Activated naive CD8-positive, alpha-beta T cell treated with anti-CD3 and anti-CD28 coated beads, Interleukin-2, amount 50 U/mL, for 24 hours (primary cell): ENCODE results near the gene TIGIT.
A peak's percentile ranks its signal among the peaks of the same experiment; 100 is the strongest.

ENCODE experiments used
- ATAC-seq: fragments of 150-1000 bp; cut with Tn5 transposase; one replicate; pipeline ENCODE4 v1.10.0; 2021
- DNase-seq: peaks from one replicate; pipeline ENCODE4 v3.0.0; 2021
- H3K27ac Mint-ChIP-seq: one replicate; pipeline ENCODE4 v1.8.0; 2021; ENCODE audit warnings: mild to moderate bottlenecking, mixed read lengths
- H3K27me3 Mint-ChIP-seq: one replicate; pipeline ENCODE4 v1.8.0; 2021; ENCODE audit warnings: mixed read lengths
- H3K36me3 Mint-ChIP-seq: one replicate; pipeline ENCODE4 v1.8.0; 2021; ENCODE audit warnings: low read depth, mixed read lengths
- H3K4me1 Mint-ChIP-seq: one replicate; pipeline ENCODE4 v1.8.0; 2021; ENCODE audit warnings: mixed read lengths
- H3K4me3 Mint-ChIP-seq: one replicate; pipeline ENCODE4 v1.8.0; 2021; ENCODE audit warnings: mild to moderate bottlenecking, moderate library complexity, mixed read lengths
- H3K9me3 Mint-ChIP-seq: one replicate; pipeline ENCODE4 v1.8.0; 2021; ENCODE audit warnings: mixed read lengths

TIGIT gene

DNA sequence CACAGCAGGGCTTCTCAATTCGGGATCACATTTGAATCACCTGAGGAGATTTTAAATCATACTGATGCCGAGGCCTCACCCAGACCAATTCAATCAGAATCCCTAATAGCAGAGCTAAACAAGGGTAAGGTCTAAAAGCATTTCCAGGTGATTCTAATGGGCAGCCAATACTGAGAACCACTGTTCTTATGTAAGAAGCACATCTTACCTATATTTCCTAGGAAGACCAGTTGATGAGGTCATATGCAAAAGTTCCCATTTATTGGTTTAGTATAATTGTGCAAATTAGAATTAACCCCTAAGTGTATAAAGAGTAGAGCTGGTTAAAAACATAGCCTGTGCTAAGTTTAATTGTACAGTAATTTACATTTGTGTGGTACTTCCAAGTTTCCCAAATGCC, 2.1 kb downstream of the TIGIT start:
- DNase-seq, result no peak

DNA sequence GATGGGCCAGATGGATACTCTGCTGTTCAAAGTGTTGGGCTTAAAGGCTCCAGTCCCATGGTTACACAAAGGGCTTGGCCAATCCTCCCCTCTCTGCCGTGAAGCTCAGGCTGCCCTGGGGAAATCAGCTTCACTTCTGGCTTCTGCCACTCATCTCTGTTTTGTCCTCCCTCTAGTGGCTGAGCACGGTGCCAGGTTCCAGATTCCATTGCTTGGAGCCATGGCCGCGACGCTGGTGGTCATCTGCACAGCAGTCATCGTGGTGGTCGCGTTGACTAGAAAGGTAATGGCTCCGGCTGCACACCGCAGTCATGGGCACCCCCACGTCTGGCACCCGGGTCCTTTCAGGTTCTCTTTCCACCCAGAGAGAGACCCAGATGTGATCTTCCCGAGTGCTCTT, 5.6 kb downstream of the TIGIT start:
- DNase-seq (peak; percentile 44), ATAC-seq (peak; percentile 45)
- H3K27me3 Mint-ChIP-seq, result no peaks in the 10 kb centered on the region
- H3K9me3 Mint-ChIP-seq, result no peaks in the 10 kb centered on the region
- peak overlapping the region; percentile 56 for H3K27ac Mint-ChIP-seq
- peak overlapping the region; percentile 61 for H3K4me3 Mint-ChIP-seq
- H3K36me3 Mint-ChIP-seq, result peaks cover 25% of the 10 kb centered on the region
- peaks cover 38% of the 10 kb centered on the region for H3K4me1 Mint-ChIP-seq

More for the DNA sequence above, 2.1 kb downstream of the TIGIT start:
- H3K27ac Mint-ChIP-seq, result peak overlapping the region; percentile 63
- peaks cover 67% of the 10 kb centered on the region for H3K4me1 Mint-ChIP-seq
- no peak for ATAC-seq
- no peaks in the 10 kb centered on the region for H3K27me3 Mint-ChIP-seq
- H3K4me3 Mint-ChIP-seq, result peak overlapping the region; percentile 74
- no peaks in the 10 kb centered on the region for H3K9me3 Mint-ChIP-seq
- peaks cover 20% of the 10 kb centered on the region for H3K36me3 Mint-ChIP-seq

- ATAC-seq, result no peak
- H3K4me3 Mint-ChIP-seq, result peak overlapping the region; percentile 61
Observed at GRCh38 chr3:114299941-114300624, 6.3 kb downstream of the TIGIT start.

GRCh38 chr3:114307222-114307830, 13.5 kb downstream of the TIGIT start:
- H3K36me3 Mint-ChIP-seq, result peaks cover 29% of the 10 kb centered on the region
- H3K9me3 Mint-ChIP-seq, result peaks cover 3% of the 10 kb centered on the region

More at GRCh38 chr3:114299941-114300624, 6.3 kb downstream of the TIGIT start:
- Mint-ChIP-seq H3K4me1 (peaks cover 36% of the 10 kb centered on the region), H3K27ac (peak overlapping the region; percentile 48), H3K36me3 (peaks cover 28% of the 10 kb centered on the region), H3K27me3 (no peaks in the 10 kb centered on the region), H3K9me3 (no peaks in the 10 kb centered on the region)
- DNase-seq, result no peak

DNA sequence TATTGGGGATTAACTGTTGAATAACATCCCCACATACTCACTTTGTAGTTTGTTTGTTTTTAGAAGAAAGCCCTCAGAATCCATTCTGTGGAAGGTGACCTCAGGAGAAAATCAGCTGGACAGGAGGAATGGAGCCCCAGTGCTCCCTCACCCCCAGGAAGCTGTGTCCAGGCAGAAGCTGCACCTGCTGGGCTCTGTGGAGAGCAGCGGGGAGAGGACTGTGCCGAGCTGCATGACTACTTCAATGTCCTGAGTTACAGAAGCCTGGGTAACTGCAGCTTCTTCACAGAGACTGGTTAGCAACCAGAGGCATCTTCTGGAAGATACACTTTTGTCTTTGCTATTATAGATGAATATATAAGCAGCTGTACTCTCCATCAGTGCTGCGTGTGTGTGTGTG, 14.0 kb downstream of the TIGIT start:
- Mint-ChIP-seq H3K27ac (peak overlapping the region; percentile 97), H3K27me3 (no peaks in the 10 kb centered on the region), H3K4me1 (peaks cover 68% of the 10 kb centered on the region), H3K4me3 (peak overlapping the region; percentile 58), H3K36me3 (peaks cover 29% of the 10 kb centered on the region), H3K9me3 (peaks cover 3% of the 10 kb centered on the region)
- DNase-seq (no peak), ATAC-seq (no peak)

More at GRCh38 chr3:114307222-114307830, 13.5 kb downstream of the TIGIT start:
- Mint-ChIP-seq H3K27ac (peak overlapping the region; percentile 97), H3K4me1 (peaks cover 66% of the 10 kb centered on the region), H3K27me3 (no peaks in the 10 kb centered on the region), H3K4me3 (peak overlapping the region; percentile 58)
- ATAC-seq (no peak), DNase-seq (no peak)

- H3K27me3 Mint-ChIP-seq, result no peaks in the 10 kb centered on the region
- peaks cover 32% of the 10 kb centered on the region for H3K36me3 Mint-ChIP-seq
- DNase-seq (no peak), ATAC-seq (peak; percentile 13)
- H3K27ac Mint-ChIP-seq, result peak overlapping the region; percentile 97
- H3K4me3 Mint-ChIP-seq, result peak overlapping the region; percentile 58
- H3K4me1 Mint-ChIP-seq, result peaks cover 73% of the 10 kb centered on the region
- peaks cover 3% of the 10 kb centered on the region for H3K9me3 Mint-ChIP-seq
Observed at GRCh38 chr3:114308377-114308776, 14.5 kb downstream of the TIGIT start.

DNA sequence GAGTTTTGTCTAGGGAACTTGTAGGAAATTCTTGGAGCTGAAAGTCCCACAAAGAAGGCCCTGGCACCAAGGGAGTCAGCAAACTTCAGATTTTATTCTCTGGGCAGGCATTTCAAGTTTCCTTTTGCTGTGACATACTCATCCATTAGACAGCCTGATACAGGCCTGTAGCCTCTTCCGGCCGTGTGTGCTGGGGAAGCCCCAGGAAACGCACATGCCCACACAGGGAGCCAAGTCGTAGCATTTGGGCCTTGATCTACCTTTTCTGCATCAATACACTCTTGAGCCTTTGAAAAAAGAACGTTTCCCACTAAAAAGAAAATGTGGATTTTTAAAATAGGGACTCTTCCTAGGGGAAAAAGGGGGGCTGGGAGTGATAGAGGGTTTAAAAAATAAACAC, 15.0 kb downstream of the TIGIT start:
- Mint-ChIP-seq H3K36me3 (peaks cover 34% of the 10 kb centered on the region), H3K27me3 (no peaks in the 10 kb centered on the region), H3K27ac (peak overlapping the region; percentile 97), H3K4me3 (peak overlapping the region; percentile 58), H3K4me1 (peaks cover 78% of the 10 kb centered on the region), H3K9me3 (peaks cover 3% of the 10 kb centered on the region)
- ATAC-seq, result peak; percentile 73
- no peak for DNase-seq

DNA sequence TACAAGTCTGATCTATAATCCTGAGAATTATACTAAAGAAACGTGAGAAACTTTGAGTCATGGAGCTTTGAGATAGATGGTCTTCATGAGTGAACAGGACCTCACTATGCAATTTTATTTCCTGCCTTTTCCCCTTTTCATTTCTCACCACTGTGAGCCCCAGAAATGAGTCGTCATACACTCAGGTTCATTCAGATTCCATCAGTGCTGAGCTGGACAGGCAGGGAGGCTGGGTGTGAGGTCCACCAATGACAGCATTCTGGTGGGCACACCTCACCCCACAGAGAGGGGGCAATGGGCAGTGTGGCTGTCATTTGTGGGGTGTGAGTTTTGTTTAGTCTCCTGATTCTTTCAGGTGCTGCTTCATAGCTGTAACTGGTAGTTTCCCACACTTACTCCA, 16.9 kb downstream of the TIGIT start:
- peak; percentile 76 for ATAC-seq
- peaks cover 27% of the 10 kb centered on the region for H3K36me3 Mint-ChIP-seq

GRCh38 chr3:114313426-114313825, 19.6 kb downstream of the TIGIT start:
- Mint-ChIP-seq H3K4me1 (peaks cover 91% of the 10 kb centered on the region), H3K36me3 (peaks cover 14% of the 10 kb centered on the region), H3K27ac (peak overlapping the region; percentile 92), H3K4me3 (peak overlapping the region; percentile 38), H3K27me3 (no peaks in the 10 kb centered on the region), H3K9me3 (peaks cover 3% of the 10 kb centered on the region)
- ATAC-seq (no peak), DNase-seq (no peak)

More for the DNA sequence above, 16.9 kb downstream of the TIGIT start:
- Mint-ChIP-seq H3K27ac (peak overlapping the region; percentile 90), H3K27me3 (no peaks in the 10 kb centered on the region), H3K4me1 (peaks cover 85% of the 10 kb centered on the region), H3K9me3 (peaks cover 3% of the 10 kb centered on the region), H3K4me3 (peak overlapping the region; percentile 37)
- DNase-seq, result no peak

GRCh38 chr3:114314282-114314681, 20.5 kb downstream of the TIGIT start:
- H3K4me3 Mint-ChIP-seq, result no peak overlapping the region
- ATAC-seq, result no peak
- peaks cover 91% of the 10 kb centered on the region for H3K4me1 Mint-ChIP-seq
- peak overlapping the region; percentile 92 for H3K27ac Mint-ChIP-seq
- DNase-seq, result no peak
- H3K9me3 Mint-ChIP-seq, result peaks cover 3% of the 10 kb centered on the region
- H3K27me3 Mint-ChIP-seq, result no peaks in the 10 kb centered on the region
- H3K36me3 Mint-ChIP-seq, result peaks cover 12% of the 10 kb centered on the region

DNA sequence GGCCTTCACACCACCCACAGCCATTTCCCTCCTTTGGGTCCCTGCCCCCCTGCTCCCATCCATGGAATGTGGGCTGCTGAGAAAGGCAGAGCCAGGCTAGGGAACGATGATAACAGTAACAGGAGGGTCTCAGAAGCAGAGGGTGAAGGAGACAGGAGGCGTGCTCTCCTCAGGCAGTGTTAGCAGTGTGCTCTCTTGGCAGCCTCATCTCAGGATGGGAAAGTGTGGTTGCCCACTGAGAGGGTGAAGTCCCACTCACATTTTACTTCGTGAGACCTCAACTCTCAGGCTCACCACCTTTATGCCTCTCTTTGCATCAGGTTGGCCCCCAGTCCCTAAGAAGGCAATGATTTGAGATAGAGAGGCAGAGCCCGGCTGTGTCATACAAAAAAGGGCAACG, 24.5 kb downstream of the TIGIT start:
- Mint-ChIP-seq H3K4me3 (no peak overlapping the region), H3K36me3 (peaks cover 20% of the 10 kb centered on the region), H3K4me1 (peaks cover 89% of the 10 kb centered on the region), H3K9me3 (no peaks in the 10 kb centered on the region), H3K27ac (peak overlapping the region; percentile 92), H3K27me3 (no peaks in the 10 kb centered on the region)
- DNase-seq (peak; percentile 50), ATAC-seq (peak; percentile 86)

- Mint-ChIP-seq H3K27ac (peak overlapping the region; percentile 92), H3K4me3 (no peak overlapping the region), H3K9me3 (no peaks in the 10 kb centered on the region), H3K27me3 (no peaks in the 10 kb centered on the region), H3K36me3 (peaks cover 15% of the 10 kb centered on the region), H3K4me1 (peaks cover 89% of the 10 kb centered on the region)
- DNase-seq (no peak), ATAC-seq (no peak)
Observed at GRCh38 chr3:114319453-114319852, 25.6 kb downstream of the TIGIT start.

DNA sequence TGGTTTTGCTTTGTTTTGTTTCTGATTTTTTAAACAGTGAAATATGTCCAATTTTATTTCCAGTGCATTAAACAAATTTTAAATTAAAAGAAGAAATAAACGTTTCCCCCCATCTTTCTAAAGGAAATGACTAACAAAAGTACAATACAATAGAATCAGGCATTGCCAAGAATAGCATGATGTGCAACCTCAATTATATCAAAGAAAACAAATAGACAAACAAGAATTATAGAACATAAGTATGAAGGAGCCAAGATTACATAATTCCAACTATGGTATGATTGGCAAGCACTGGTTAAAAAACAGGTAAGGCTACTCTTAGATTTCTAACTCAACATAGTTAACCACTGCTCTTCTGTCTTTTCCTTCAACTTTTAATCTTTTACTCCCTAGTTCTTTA, 26.4 kb downstream of the TIGIT start:
- H3K4me1 Mint-ChIP-seq, result peaks cover 91% of the 10 kb centered on the region
- no peaks in the 10 kb centered on the region for H3K27me3 Mint-ChIP-seq
- no peaks in the 10 kb centered on the region for H3K9me3 Mint-ChIP-seq
- peaks cover 15% of the 10 kb centered on the region for H3K36me3 Mint-ChIP-seq
- H3K27ac Mint-ChIP-seq, result peak overlapping the region; percentile 37
- no peak for ATAC-seq
- no peak for DNase-seq
- H3K4me3 Mint-ChIP-seq, result no peak overlapping the region

DNA sequence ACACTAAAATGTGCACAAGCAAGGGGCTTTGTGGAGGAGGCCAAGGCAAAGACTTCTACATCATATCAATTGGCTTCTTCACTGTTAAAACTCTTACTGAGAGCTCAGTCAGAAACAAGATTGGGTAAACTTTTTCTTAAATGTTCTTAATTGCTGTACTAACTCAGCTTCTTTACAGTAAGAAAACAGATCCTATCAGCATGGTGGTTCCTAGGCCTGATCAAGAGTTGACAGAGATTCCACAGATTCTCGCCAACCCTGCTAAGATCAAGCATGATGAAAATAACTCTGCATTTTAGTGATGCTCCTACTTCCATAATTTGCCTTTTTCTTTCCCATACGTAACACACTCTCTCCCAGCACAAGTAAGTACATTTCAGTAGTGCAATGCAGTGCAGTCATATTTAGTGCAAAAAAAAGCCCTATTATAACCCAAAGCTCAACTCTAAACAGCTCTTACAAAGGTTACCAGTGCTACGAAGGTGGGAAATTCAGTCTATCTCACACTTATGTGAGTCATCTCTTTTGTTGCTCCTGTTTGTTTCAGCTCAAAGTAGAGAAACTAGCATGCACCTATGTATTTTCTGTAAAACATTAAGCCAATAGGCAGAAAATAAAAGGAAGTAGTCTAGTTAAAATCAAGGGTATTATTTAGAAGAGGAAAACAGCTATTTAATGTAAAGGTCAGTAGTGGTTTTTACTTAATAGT, 29.9 kb downstream of the TIGIT start:
- Mint-ChIP-seq H3K27me3 (no peaks in the 10 kb centered on the region), H3K9me3 (no peaks in the 10 kb centered on the region), H3K4me1 (peaks cover 90% of the 10 kb centered on the region), H3K36me3 (peaks cover 14% of the 10 kb centered on the region), H3K4me3 (peak overlapping the region; percentile 7), H3K27ac (peak overlapping the region; percentile 78)
- no peak for DNase-seq
- peak; percentile 83 for ATAC-seq

GRCh38 chr3:114327665-114328064, 33.8 kb downstream of the TIGIT start:
- Mint-ChIP-seq H3K27me3 (no peaks in the 10 kb centered on the region), H3K36me3 (peaks cover 34% of the 10 kb centered on the region), H3K4me1 (peaks cover 95% of the 10 kb centered on the region), H3K9me3 (peaks cover 11% of the 10 kb centered on the region), H3K27ac (peak overlapping the region; percentile 99), H3K4me3 (peak overlapping the region; percentile 69)
- peak; percentile 58 for ATAC-seq
- no peak for DNase-seq
